Coronary artery (tissue), 2 donors: ENCODE results near the gene ATP6V0D1.

ENCODE experiments used
- DNase-seq: peaks from one replicate; pipeline ENCODE4 v3.0.0-alpha.2; 2017; ENCODE audit warnings: low spot score
- H3K27ac ChIP-seq, 2 donors: fragments of 200-600 bp; sonication (generic); one replicate each; pipeline ENCODE4 v1.5.1; 2016 to 2019
- H3K4me3 ChIP-seq: fragments of 200-600 bp; sonication (generic); 2 replicates; pipeline ENCODE4 v1.5.1; 2016; ENCODE audit warnings: mild to moderate bottlenecking, moderate library complexity
- TF ChIP-seq, protein P1 (sequence below): fragments of 200-600 bp; sonication (generic); IDR thresholded peaks from one replicate; pipeline ENCODE4 v1.5.1; 2019; ENCODE audit warnings: antibody characterized with exemption

The ATP6V0D1 gene

GRCh38 chr16:67389911-67390815 lies 90.8 kb downstream of the ATP6V0D1 start:
- peak; percentile 62 for DNase-seq
- H3K4me3 ChIP-seq, result no peak overlapping the region
- TF ChIP-seq, protein P1, sequence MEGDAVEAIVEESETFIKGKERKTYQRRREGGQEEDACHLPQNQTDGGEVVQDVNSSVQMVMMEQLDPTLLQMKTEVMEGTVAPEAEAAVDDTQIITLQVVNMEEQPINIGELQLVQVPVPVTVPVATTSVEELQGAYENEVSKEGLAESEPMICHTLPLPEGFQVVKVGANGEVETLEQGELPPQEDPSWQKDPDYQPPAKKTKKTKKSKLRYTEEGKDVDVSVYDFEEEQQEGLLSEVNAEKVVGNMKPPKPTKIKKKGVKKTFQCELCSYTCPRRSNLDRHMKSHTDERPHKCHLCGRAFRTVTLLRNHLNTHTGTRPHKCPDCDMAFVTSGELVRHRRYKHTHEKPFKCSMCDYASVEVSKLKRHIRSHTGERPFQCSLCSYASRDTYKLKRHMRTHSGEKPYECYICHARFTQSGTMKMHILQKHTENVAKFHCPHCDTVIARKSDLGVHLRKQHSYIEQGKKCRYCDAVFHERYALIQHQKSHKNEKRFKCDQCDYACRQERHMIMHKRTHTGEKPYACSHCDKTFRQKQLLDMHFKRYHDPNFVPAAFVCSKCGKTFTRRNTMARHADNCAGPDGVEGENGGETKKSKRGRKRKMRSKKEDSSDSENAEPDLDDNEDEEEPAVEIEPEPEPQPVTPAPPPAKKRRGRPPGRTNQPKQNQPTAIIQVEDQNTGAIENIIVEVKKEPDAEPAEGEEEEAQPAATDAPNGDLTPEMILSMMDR, result no peak
- H3K27ac ChIP-seq, result no peak overlapping the region

GRCh38 chr16:67388591-67388990 lies 92.4 kb downstream of the ATP6V0D1 start:
- TF ChIP-seq, protein P1, result no peak
- no peak for DNase-seq
- Histone ChIP-seq H3K27ac (no peak overlapping the region), H3K4me3 (no peak overlapping the region)

- TF ChIP-seq, protein P1, result no peak
- Histone ChIP-seq H3K27ac (no peak overlapping the region), H3K4me3 (no peak overlapping the region)
- no peak for DNase-seq
Observed at GRCh38 chr16:67388191-67388590, 92.8 kb downstream of the ATP6V0D1 start.
